MCF 10A (cell line): Measurements from ENCODE around the gene POLN. TPM values are rescaled to one million over a fixed set of nuclear protein-coding genes. Genes with fewer than 3 reads are reported as not detected.

Experiments
- BruUV-seq: library from RNA; stranded (reverse); fragments of 400-500 nt; replicated peaks from 2 replicates; lab custom pipeline; 2021; lab: Mats Ljungman, UMichigan
- CTCF ChIA-PET: fragments of 300-600 bp; sonication (Branson Sonifier 250); formaldehyde crosslinking; extraction: SDS; loops from one replicate; lab custom pipeline; 2021; ENCODE audit warnings: antibody characterized with exemption, inconsistent platforms; lab: Yijun Ruan, JAX
- POLR2A ChIA-PET: fragments of 300-600, 350-650 bp; sonication (Branson Sonifier 250); formaldehyde crosslinking; extraction: SDS; loops from one replicate; lab custom pipeline; 2020; ENCODE audit warnings: antibody characterized with exemption, inconsistent platforms; lab: Yijun Ruan, JAX
- DNase-seq: peaks from one replicate; pipeline ENCODE4 v3.0.0-alpha.2; 2018; ENCODE audit not compliant: unreplicated experiment
- H3K27ac Mint-ChIP-seq: one replicate; pipeline ENCODE4 v1.8.0; 2022; ENCODE audit warnings: mild to moderate bottlenecking, low read depth, mixed read lengths; ENCODE audit not compliant: unreplicated experiment
- H3K27me3 Mint-ChIP-seq: one replicate; pipeline ENCODE4 v1.8.0; 2022; ENCODE audit warnings: mixed read lengths; ENCODE audit not compliant: insufficient read depth, unreplicated experiment
- H3K36me3 Mint-ChIP-seq: one replicate; pipeline ENCODE4 v1.8.0; 2022; ENCODE audit warnings: mild to moderate bottlenecking, moderate library complexity, mixed read lengths; ENCODE audit not compliant: insufficient read depth, unreplicated experiment
- H3K4me1 Mint-ChIP-seq: one replicate; pipeline ENCODE4 v1.8.0; 2022; ENCODE audit warnings: mixed read lengths; ENCODE audit not compliant: insufficient read depth, unreplicated experiment
- H3K4me3 Mint-ChIP-seq: one replicate; pipeline ENCODE4 v1.8.0; 2022; ENCODE audit warnings: mild to moderate bottlenecking, moderate library complexity, mixed read lengths; ENCODE audit not compliant: unreplicated experiment
- H3K9me3 Mint-ChIP-seq: one replicate; pipeline ENCODE4 v1.8.0; 2022; ENCODE audit warnings: mixed read lengths; ENCODE audit not compliant: unreplicated experiment
- CTCF ChIP-seq: fragments of 200-600 bp; IDR thresholded peaks from one replicate; pipeline ENCODE4 v1.8.0; 2022; ENCODE audit warnings: antibody characterized with exemption, mild to moderate bottlenecking; ENCODE audit not compliant: unreplicated experiment
- intact Hi-C: fragments of 100-400 bp; cut with micrococcal nuclease; formaldehyde crosslinking; loops from 2 replicates; pipeline ENCODE4 v1.14.1; 2022
- total RNA-seq: library from RNA; stranded (reverse); gene quantifications from 2 replicates; pipeline ENCODE4 v1.2.3, GENCODE V29; 2022

Gene POLN
- total RNA-seq, 1 experiment from 2014 or later = 3.1 TPM

GRCh38 chr4:2087170-2087569 is 154.8 kb downstream of the POLN start:
- H3K27me3 Mint-ChIP-seq = no peaks in the 10 kb centered on the region
- H3K4me3 Mint-ChIP-seq = no peak overlapping the region
- no peaks in the 10 kb centered on the region for H3K36me3 Mint-ChIP-seq
- ChIA-PET POLR2A (no interaction called here), CTCF (no interaction called here)
- no peak overlapping the region for H3K27ac Mint-ChIP-seq
- intact Hi-C loops = no loop called here
- no peaks in the 10 kb centered on the region for H3K4me1 Mint-ChIP-seq
- no peak for TF ChIP-seq CTCF
- H3K9me3 Mint-ChIP-seq = no peaks in the 10 kb centered on the region
- no TSS peak for BruUV-seq
- peak; percentile 7 for DNase-seq

- CTCF ChIA-PET = interaction anchor here (1.3 kb wide), 1 partner anchor 12 kb away, joined by 3 read pairs; no protein-coding TSS in a partner anchor
- H3K4me3 Mint-ChIP-seq = no peak overlapping the region
Measured at GRCh38 chr4:2085496-2085901, 156.4 kb downstream of the POLN start.

GRCh38 chr4:2084316-2084715 is 157.6 kb downstream of the POLN start:
- CTCF ChIA-PET = interaction anchor here (1.3 kb wide), 1 partner anchor 14 kb away, joined by 3 read pairs; no protein-coding TSS in a partner anchor
- Mint-ChIP-seq H3K4me3 (no peak overlapping the region), H3K27ac (no peak overlapping the region), H3K4me1 (no peaks in the 10 kb centered on the region), H3K27me3 (no peaks in the 10 kb centered on the region), H3K9me3 (no peaks in the 10 kb centered on the region), H3K36me3 (no peaks in the 10 kb centered on the region)
- BruUV-seq = no TSS peak
- DNase-seq = no peak
- intact Hi-C loops = no loop called here
- POLR2A ChIA-PET = no interaction called here
- TF ChIP-seq CTCF = no peak

More at GRCh38 chr4:2085496-2085901, 156.4 kb downstream of the POLN start:
- no peaks in the 10 kb centered on the region for H3K36me3 Mint-ChIP-seq
- no TSS peak for BruUV-seq
- no peak for TF ChIP-seq CTCF
- H3K9me3 Mint-ChIP-seq = no peaks in the 10 kb centered on the region
- no peak overlapping the region for H3K27ac Mint-ChIP-seq
- POLR2A ChIA-PET = no interaction called here
- no peaks in the 10 kb centered on the region for H3K4me1 Mint-ChIP-seq
- no peaks in the 10 kb centered on the region for H3K27me3 Mint-ChIP-seq
- no peak for DNase-seq
- intact Hi-C loops = no loop called here

GRCh38 chr4:2083826-2084160 is 158.1 kb downstream of the POLN start:
- intact Hi-C loops = no loop called here
- H3K27ac Mint-ChIP-seq = no peak overlapping the region
- no peak overlapping the region for H3K4me3 Mint-ChIP-seq
- H3K9me3 Mint-ChIP-seq = no peaks in the 10 kb centered on the region
- DNase-seq = no peak
- no peaks in the 10 kb centered on the region for H3K27me3 Mint-ChIP-seq
- no peaks in the 10 kb centered on the region for H3K4me1 Mint-ChIP-seq
- H3K36me3 Mint-ChIP-seq = no peaks in the 10 kb centered on the region
- BruUV-seq = no TSS peak
- ChIA-PET CTCF (no interaction called here), POLR2A (no interaction called here)
- no peak for TF ChIP-seq CTCF
